Measurements from ENCODE around the gene ATP2A2.

DNA sequence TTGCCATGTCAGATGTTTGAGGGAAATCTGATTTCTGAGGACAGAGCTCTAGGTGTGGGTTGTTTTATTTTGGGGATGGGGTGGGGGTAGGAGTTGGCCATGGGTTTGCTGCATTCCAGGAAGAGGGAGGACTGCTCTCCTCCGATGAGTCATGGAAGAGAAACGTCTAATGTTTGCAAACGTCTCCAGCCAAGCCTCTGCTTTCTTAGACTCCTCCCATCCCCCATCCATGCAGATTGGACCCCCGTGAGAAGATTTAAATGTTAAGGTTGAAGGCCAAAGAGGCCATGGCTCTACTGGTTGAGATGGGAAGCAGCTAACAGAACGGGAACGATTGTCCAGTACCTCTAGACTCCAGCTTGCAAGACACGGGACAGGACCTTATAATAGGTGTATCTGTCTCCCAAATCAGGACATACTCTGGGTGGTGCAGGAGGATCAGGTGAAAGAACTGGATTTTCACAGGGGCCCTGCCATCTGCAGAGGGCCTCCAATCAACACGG, 11.4 kb upstream of the ATP2A2 start:
- TF ChIP-seq, protein P1, sequence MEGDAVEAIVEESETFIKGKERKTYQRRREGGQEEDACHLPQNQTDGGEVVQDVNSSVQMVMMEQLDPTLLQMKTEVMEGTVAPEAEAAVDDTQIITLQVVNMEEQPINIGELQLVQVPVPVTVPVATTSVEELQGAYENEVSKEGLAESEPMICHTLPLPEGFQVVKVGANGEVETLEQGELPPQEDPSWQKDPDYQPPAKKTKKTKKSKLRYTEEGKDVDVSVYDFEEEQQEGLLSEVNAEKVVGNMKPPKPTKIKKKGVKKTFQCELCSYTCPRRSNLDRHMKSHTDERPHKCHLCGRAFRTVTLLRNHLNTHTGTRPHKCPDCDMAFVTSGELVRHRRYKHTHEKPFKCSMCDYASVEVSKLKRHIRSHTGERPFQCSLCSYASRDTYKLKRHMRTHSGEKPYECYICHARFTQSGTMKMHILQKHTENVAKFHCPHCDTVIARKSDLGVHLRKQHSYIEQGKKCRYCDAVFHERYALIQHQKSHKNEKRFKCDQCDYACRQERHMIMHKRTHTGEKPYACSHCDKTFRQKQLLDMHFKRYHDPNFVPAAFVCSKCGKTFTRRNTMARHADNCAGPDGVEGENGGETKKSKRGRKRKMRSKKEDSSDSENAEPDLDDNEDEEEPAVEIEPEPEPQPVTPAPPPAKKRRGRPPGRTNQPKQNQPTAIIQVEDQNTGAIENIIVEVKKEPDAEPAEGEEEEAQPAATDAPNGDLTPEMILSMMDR (IDR thresholded peaks at IDR 0.05) = no peak
- no peak for TF ChIP-seq EZH2phosphoT487 (IDR thresholded peaks at IDR 0.05)

Measured in neural progenitor cell (in vitro differentiated cells).